ENCODE measurements around the gene CDC20.
"Not testable (repeated sequence)": the region's sequence is repeated elsewhere in the genome, so short reads cannot be mapped to it uniquely, and the experiment has no call there.

The CDC20 gene

DNA sequence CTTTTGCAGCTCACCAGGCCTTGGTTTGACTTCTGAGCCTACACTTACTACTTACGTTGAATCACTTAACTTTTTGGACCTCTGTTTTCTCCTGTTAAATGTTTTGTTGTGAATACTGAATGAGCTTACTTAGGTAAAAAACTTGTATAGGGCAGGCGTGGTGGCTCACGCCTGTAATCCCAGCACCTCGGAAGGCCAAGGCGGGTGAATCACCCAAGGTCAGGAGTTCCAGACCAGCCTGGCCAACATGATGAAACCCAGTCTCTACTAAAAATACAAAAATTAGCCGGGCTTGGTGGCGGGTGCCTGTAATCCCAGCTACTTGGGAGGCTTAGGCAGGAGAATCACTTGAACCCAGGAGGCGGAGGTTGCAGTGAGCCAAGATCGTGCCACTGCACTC lies 41.7 kb downstream of the CDC20 start:
- H3K36me3 ChIP-seq (ENCODE audit: control insufficient read depth, insufficient read depth, low read length); H3K9me3 ChIP-seq (ENCODE audit: control insufficient read depth, low read length); H3K4me3 ChIP-seq (ENCODE audit: insufficient read depth, low read depth, low read length); H3K27ac ChIP-seq (ENCODE audit: insufficient read depth, low read depth, low read length, poor library complexity, severe bottlenecking); H3K4me1 ChIP-seq (ENCODE audit: control insufficient read depth, insufficient read depth, low read length); H3K27me3 ChIP-seq (ENCODE audit: control insufficient read depth, insufficient read depth, low read length, poor library complexity, severe bottlenecking): not testable (repeated sequence)
- WGBS, 2 experiments = 95% methylated on average over 9 of the region's 9 CpGs

DNA sequence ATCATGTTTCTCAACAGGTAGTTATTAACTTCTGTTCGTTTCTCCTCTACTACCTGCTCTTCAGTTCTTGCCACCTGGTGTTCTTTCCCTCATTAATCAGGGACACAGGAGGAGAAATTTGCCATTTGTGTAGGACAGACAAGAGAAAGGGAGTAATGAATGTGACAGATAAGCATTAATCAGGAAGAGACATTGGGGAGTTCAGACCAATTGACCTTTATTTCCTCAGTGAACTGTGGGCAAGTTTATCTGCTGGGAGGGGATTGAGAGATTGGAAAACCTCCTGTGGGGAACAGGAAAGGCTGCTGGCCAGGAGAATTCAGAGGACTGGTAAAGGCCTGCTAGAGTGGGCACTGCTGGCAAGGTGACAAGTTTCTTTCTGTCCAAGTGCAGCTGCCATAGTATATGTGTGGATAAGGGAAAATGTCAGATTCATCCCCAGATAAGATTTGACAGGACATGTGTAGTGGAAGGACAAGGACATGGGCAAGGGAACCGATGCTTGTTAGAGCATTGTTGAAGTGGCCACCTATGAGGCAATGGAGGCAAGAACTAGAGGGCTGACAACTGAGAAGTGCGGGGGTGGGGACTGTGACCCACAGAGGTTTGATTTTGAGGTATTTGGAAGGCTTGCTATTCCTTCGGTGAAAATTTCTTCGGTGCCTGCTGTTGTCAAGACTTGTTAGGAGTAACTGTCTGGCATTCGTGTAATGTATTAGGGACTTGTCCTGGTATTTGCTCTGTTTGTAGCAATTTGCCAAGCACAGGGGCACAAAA lies 43.5 kb downstream of the CDC20 start:
- Histone ChIP-seq H3K27ac (ENCODE audit: insufficient read depth, low read depth, low read length, poor library complexity, severe bottlenecking) (no peak overlapping the region), H3K4me1 (ENCODE audit: control insufficient read depth, insufficient read depth, low read length) (no peaks in the 10 kb centered on the region), H3K4me3 (ENCODE audit: insufficient read depth, low read depth, low read length) (no peak overlapping the region), H3K9me3 (ENCODE audit: control insufficient read depth, low read length) (no peaks in the 10 kb centered on the region), H3K36me3 (ENCODE audit: control insufficient read depth, insufficient read depth, low read length) (peaks cover 13% of the 10 kb centered on the region), H3K27me3 (ENCODE audit: control insufficient read depth, insufficient read depth, low read length, poor library complexity, severe bottlenecking) (no peaks in the 10 kb centered on the region)
- WGBS, 2 experiments = 87 to 93% methylated on average over 6 of the region's 6 CpGs

DNA sequence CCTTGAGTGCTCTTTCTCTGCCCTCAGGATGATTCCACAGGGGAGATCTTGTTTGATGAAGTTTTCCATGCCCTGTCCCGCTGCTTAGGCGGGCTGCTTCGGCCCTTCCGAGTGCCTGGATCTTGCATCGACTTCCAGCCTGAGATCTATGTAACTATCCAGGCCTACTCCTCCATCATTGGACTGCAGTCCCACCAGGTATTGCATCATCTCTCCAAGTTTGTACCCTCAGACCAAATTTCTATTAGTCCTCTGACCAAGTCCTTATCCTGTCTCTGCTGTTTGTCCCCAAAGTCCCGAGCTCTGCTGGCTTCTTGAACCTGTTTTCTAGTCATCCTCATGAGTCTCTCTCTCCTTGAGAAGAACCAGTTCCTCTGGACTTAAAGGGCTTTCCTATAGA lies 45.6 kb downstream of the CDC20 start:
- no peaks in the 10 kb centered on the region for H3K9me3 ChIP-seq (ENCODE audit: control insufficient read depth, low read length)
- H3K27ac ChIP-seq (ENCODE audit: insufficient read depth, low read depth, low read length, poor library complexity, severe bottlenecking) = no peak overlapping the region
- H3K4me1 ChIP-seq (ENCODE audit: control insufficient read depth, insufficient read depth, low read length) = no peaks in the 10 kb centered on the region
- no peaks in the 10 kb centered on the region for H3K27me3 ChIP-seq (ENCODE audit: control insufficient read depth, insufficient read depth, low read length, poor library complexity, severe bottlenecking)
- peaks cover 13% of the 10 kb centered on the region for H3K36me3 ChIP-seq (ENCODE audit: control insufficient read depth, insufficient read depth, low read length)
- no peak overlapping the region for H3K4me3 ChIP-seq (ENCODE audit: insufficient read depth, low read depth, low read length)
- WGBS, 2 experiments = 91% methylated on average over 6 of the region's 6 CpGs

DNA sequence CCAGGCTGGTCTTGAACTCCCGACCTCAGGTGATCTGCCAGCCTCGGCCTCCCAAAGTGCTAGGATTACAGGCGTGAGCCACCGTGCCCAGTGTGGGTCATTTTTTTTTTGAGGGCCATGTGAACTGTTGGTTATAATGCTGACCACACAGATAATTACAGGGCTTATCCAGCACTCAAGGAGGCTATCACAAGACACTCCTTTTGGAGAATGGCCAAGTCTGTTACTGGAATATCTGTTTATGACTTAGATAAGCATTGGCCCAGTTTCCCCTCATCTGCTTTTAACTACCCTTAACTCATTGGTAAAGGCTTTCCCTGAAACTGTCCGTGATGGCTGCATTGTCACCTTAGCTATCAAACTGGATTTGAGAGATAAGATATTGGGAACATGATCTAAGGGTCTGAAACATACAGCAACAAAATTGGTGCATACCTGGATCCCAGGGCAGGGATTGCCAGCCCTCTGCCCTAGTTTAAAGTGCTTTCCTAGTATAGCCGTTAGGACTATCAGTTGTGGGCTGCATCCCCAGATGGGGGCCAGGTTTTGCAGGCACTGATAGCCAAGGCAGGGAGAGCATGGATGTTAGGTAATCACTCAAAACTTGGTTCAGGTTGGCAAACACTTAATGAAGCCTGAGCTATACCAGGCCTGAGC lies 46.6 kb downstream of the CDC20 start:
- 93% methylated on average over 6 of the region's 6 CpGs for WGBS, 2 experiments
- H3K9me3 ChIP-seq (ENCODE audit: control insufficient read depth, low read length) = no peaks in the 10 kb centered on the region
- no peaks in the 10 kb centered on the region for H3K4me1 ChIP-seq (ENCODE audit: control insufficient read depth, insufficient read depth, low read length)
- H3K27me3 ChIP-seq (ENCODE audit: control insufficient read depth, insufficient read depth, low read length, poor library complexity, severe bottlenecking) = no peaks in the 10 kb centered on the region
- H3K4me3 ChIP-seq (ENCODE audit: insufficient read depth, low read depth, low read length) = no peak overlapping the region
- peaks cover 13% of the 10 kb centered on the region for H3K36me3 ChIP-seq (ENCODE audit: control insufficient read depth, insufficient read depth, low read length)
- H3K27ac ChIP-seq (ENCODE audit: insufficient read depth, low read depth, low read length, poor library complexity, severe bottlenecking) = no peak overlapping the region

DNA sequence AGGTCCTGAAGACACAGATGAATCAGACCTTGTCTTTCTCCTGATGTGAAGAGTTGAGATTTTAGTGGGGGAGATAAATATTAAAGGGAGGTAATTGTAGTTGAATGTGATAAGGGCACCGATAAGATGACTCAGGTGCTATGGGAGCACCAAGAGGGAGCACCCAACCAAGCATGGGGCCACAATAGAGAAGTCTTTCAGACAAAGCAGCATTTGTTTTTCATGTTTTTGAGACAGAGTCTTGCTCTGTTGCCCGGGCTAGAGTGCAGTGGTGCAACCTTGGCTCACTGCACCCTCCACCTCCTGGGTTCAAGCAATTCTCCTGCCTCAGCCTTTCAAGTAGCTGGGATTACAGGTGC lies 47.1 kb downstream of the CDC20 start:
- Histone ChIP-seq H3K4me1 (ENCODE audit: control insufficient read depth, insufficient read depth, low read length) (no peaks in the 10 kb centered on the region), H3K27ac (ENCODE audit: insufficient read depth, low read depth, low read length, poor library complexity, severe bottlenecking) (no peak overlapping the region), H3K9me3 (ENCODE audit: control insufficient read depth, low read length) (no peaks in the 10 kb centered on the region), H3K4me3 (ENCODE audit: insufficient read depth, low read depth, low read length) (no peak overlapping the region), H3K27me3 (ENCODE audit: control insufficient read depth, insufficient read depth, low read length, poor library complexity, severe bottlenecking) (no peaks in the 10 kb centered on the region), H3K36me3 (ENCODE audit: control insufficient read depth, insufficient read depth, low read length) (peaks cover 13% of the 10 kb centered on the region)
- WGBS, 2 experiments = 90% methylated on average over 2 of the region's 2 CpGs

DNA sequence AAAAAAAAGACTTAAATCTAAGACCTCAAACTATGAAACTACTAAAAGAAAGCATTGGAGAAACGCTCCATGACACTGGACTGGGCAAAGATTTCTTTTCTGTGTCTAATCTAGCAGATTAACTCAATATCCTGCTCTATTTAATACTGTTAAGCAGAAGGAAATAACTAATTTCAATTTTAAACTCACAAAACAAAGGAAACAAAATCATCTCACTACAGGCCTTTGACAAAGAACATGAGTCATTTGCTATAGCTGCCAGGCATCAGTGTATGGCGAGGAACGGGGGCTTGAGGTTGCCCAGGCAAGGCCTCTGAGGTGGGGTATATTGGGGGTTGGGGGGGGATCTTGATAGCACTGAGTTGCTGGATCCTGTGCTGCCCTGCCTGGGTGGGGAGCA lies 51.8 kb downstream of the CDC20 start:
- H3K27me3 ChIP-seq (ENCODE audit: control insufficient read depth, insufficient read depth, low read length, poor library complexity, severe bottlenecking) = no peaks in the 10 kb centered on the region
- H3K4me3 ChIP-seq (ENCODE audit: insufficient read depth, low read depth, low read length) = no peak overlapping the region
- H3K27ac ChIP-seq (ENCODE audit: insufficient read depth, low read depth, low read length, poor library complexity, severe bottlenecking) = no peak overlapping the region
- H3K9me3 ChIP-seq (ENCODE audit: control insufficient read depth, low read length) = no peaks in the 10 kb centered on the region
- no peaks in the 10 kb centered on the region for H3K4me1 ChIP-seq (ENCODE audit: control insufficient read depth, insufficient read depth, low read length)
- H3K36me3 ChIP-seq (ENCODE audit: control insufficient read depth, insufficient read depth, low read length) = peaks cover 4% of the 10 kb centered on the region
- 97 to 100% methylated on average over 3 of the region's 3 CpGs for WGBS, 2 experiments
